ENCODE measurements around the gene EPHA6. TPM values are rescaled to one million over a fixed set of nuclear protein-coding genes. Genes with fewer than 3 reads are reported as not detected.

The EPHA6 gene
- total and polyA plus RNA-seq, 2 donors (not counting 1 experiment from before 2014, with no cell fraction given): under 0.01 TPM; not detected in 1

- Histone ChIP-seq H3K9me3 (ENCODE audit: control insufficient read depth, insufficient read depth, low read depth, low read length) (no peaks in the 10 kb centered on the region), H2AFZ (ENCODE audit: low read length) (no peak overlapping the region), H3K4me3 (replicated peaks in 1 of 4; ENCODE audit: control extremely low read depth in 1 of 4, insufficient read depth in 1 of 4, low read depth in 3 of 4, low read length in 4 of 4) (no peak overlapping the region), H3K4me1 (ENCODE audit: control insufficient read depth, extremely low read depth, insufficient read depth, low read length) (no peaks in the 10 kb centered on the region), H3K36me3 (ENCODE audit: control insufficient read depth, insufficient read depth, low read length) (no peaks in the 10 kb centered on the region), H4K20me1 (ENCODE audit: control insufficient read depth, extremely low read depth, insufficient read depth, low read length) (no peaks in the 10 kb centered on the region), H3K27ac (ENCODE audit: insufficient read depth, low read length) (no peak overlapping the region), H3K9ac (ENCODE audit: insufficient read depth, low read length) (no peak overlapping the region), H3K79me2 (ENCODE audit: control insufficient read depth, insufficient read depth, low read length) (no peaks in the 10 kb centered on the region), H3K4me2 (ENCODE audit: extremely low read depth, insufficient read depth, low read length) (no peak overlapping the region), H3K27me3 (ENCODE audit: control insufficient read depth, insufficient read depth, low read length) (no peaks in the 10 kb centered on the region)
- TF ChIP-seq, protein P1, sequence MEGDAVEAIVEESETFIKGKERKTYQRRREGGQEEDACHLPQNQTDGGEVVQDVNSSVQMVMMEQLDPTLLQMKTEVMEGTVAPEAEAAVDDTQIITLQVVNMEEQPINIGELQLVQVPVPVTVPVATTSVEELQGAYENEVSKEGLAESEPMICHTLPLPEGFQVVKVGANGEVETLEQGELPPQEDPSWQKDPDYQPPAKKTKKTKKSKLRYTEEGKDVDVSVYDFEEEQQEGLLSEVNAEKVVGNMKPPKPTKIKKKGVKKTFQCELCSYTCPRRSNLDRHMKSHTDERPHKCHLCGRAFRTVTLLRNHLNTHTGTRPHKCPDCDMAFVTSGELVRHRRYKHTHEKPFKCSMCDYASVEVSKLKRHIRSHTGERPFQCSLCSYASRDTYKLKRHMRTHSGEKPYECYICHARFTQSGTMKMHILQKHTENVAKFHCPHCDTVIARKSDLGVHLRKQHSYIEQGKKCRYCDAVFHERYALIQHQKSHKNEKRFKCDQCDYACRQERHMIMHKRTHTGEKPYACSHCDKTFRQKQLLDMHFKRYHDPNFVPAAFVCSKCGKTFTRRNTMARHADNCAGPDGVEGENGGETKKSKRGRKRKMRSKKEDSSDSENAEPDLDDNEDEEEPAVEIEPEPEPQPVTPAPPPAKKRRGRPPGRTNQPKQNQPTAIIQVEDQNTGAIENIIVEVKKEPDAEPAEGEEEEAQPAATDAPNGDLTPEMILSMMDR (conservative IDR thresholded peaks at IDR 0.05 in 1 of 2, IDR thresholded peaks at IDR 0.05 in 1 of 2; ENCODE audit: low read depth in 1 of 2, low read length in 2 of 2): no peak
- no peak for TF ChIP-seq EZH2 (IDR thresholded peaks at IDR 0.05; ENCODE audit: low read length, missing control alignments)
- no peak for DNase-seq (ENCODE audit: low read depth in 2 of 2)
These were observed 18.3 kb upstream of the EPHA6 start for GRCh38 chr3:96796101-96796500.

DNA sequence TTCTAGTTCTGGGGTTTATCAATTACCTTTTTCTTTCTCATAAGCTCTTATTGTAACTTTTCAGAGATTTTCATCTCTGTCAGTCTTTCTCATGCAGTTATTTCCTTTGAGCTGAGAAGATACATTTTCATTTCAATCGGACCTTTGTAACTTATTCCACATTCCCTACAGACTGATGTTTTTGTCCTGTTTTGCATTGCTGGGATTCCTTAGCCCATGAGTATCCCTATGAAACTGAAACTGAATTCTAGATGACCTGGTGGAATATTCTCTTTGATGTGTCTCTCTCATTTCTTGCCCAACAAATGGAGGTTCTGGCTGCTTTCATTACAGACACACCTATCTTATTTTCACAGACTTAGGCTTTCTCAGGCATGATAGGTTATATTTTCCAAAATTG, 10.5 kb upstream of the EPHA6 start:
- no peaks in the 10 kb centered on the region for H4K20me1 ChIP-seq (ENCODE audit: control insufficient read depth, extremely low read depth, insufficient read depth, low read length)
- H2AFZ ChIP-seq (ENCODE audit: low read length): no peak overlapping the region
- H3K4me1 ChIP-seq (ENCODE audit: control insufficient read depth, extremely low read depth, insufficient read depth, low read length): no peaks in the 10 kb centered on the region
- H3K79me2 ChIP-seq (ENCODE audit: control insufficient read depth, insufficient read depth, low read length): no peaks in the 10 kb centered on the region
- TF ChIP-seq EZH2 (IDR thresholded peaks at IDR 0.05; ENCODE audit: low read length, missing control alignments): no peak
- TF ChIP-seq, protein P1 (conservative IDR thresholded peaks at IDR 0.05 in 1 of 2, IDR thresholded peaks at IDR 0.05 in 1 of 2; ENCODE audit: low read depth in 1 of 2, low read length in 2 of 2): no peak
- no peak overlapping the region for H3K27ac ChIP-seq (ENCODE audit: insufficient read depth, low read length)
- H3K4me3 ChIP-seq (replicated peaks in 1 of 4; ENCODE audit: control extremely low read depth in 1 of 4, insufficient read depth in 1 of 4, low read depth in 3 of 4, low read length in 4 of 4): no peak overlapping the region
- H3K36me3 ChIP-seq (ENCODE audit: control insufficient read depth, insufficient read depth, low read length): no peaks in the 10 kb centered on the region
- no peak for DNase-seq (ENCODE audit: low read depth in 2 of 2)
- no peaks in the 10 kb centered on the region for H3K9me3 ChIP-seq (ENCODE audit: control insufficient read depth, insufficient read depth, low read depth, low read length)
- H3K27me3 ChIP-seq (ENCODE audit: control insufficient read depth, insufficient read depth, low read length): no peaks in the 10 kb centered on the region
- no peak overlapping the region for H3K4me2 ChIP-seq (ENCODE audit: extremely low read depth, insufficient read depth, low read length)
- H3K9ac ChIP-seq (ENCODE audit: insufficient read depth, low read length): no peak overlapping the region

- Histone ChIP-seq H3K36me3 (ENCODE audit: control insufficient read depth, insufficient read depth, low read length) (no peaks in the 10 kb centered on the region), H3K4me2 (ENCODE audit: extremely low read depth, insufficient read depth, low read length) (no peak overlapping the region), H2AFZ (ENCODE audit: low read length) (no peak overlapping the region), H3K4me3 (replicated peaks in 1 of 4; ENCODE audit: control extremely low read depth in 1 of 4, insufficient read depth in 1 of 4, low read depth in 3 of 4, low read length in 4 of 4) (no peak overlapping the region), H3K79me2 (ENCODE audit: control insufficient read depth, insufficient read depth, low read length) (no peaks in the 10 kb centered on the region), H3K9me3 (ENCODE audit: control insufficient read depth, insufficient read depth, low read depth, low read length) (no peaks in the 10 kb centered on the region), H3K27me3 (ENCODE audit: control insufficient read depth, insufficient read depth, low read length) (no peaks in the 10 kb centered on the region), H3K27ac (ENCODE audit: insufficient read depth, low read length) (no peak overlapping the region), H3K4me1 (ENCODE audit: control insufficient read depth, extremely low read depth, insufficient read depth, low read length) (no peaks in the 10 kb centered on the region), H4K20me1 (ENCODE audit: control insufficient read depth, extremely low read depth, insufficient read depth, low read length) (no peaks in the 10 kb centered on the region), H3K9ac (ENCODE audit: insufficient read depth, low read length) (no peak overlapping the region)
- no peak for DNase-seq (ENCODE audit: low read depth in 2 of 2)
- TF ChIP-seq EZH2 (IDR thresholded peaks at IDR 0.05; ENCODE audit: low read length, missing control alignments): no peak
- TF ChIP-seq, protein P1 (conservative IDR thresholded peaks at IDR 0.05 in 1 of 2, IDR thresholded peaks at IDR 0.05 in 1 of 2; ENCODE audit: low read depth in 1 of 2, low read length in 2 of 2): no peak
These were observed 8.1 kb upstream of the EPHA6 start for GRCh38 chr3:96806341-96806740.
